ENCODE data around the gene THSD4.

Gene THSD4

GRCh38 chr15:71747128-71748083, 632.1 kb downstream of the THSD4 start:
- DNase-seq, result no peak

GRCh38 chr15:71748293-71748718, 633.0 kb downstream of the THSD4 start:
- no peak for DNase-seq

- DNase-seq, result no peak
Observed at GRCh38 chr15:71749500-71749899, 634.2 kb downstream of the THSD4 start.

- DNase-seq, result no peak
Observed at GRCh38 chr15:71752128-71752527, 636.9 kb downstream of the THSD4 start.

GRCh38 chr15:71752604-71753289, 637.5 kb downstream of the THSD4 start:
- DNase-seq, result peak; percentile 78

- no peak for DNase-seq
Observed at GRCh38 chr15:71753346-71753745, 638.1 kb downstream of the THSD4 start.

- no peak for DNase-seq
Observed at GRCh38 chr15:71754660-71755059, 639.4 kb downstream of the THSD4 start.

GRCh38 chr15:71755092-71755970, 640.1 kb downstream of the THSD4 start:
- no peak for DNase-seq

GRCh38 chr15:71756599-71757352, 641.5 kb downstream of the THSD4 start:
- no peak for DNase-seq

GRCh38 chr15:71757741-71758530, 642.7 kb downstream of the THSD4 start:
- DNase-seq, result no peak

GRCh38 chr15:71758711-71759110, 643.4 kb downstream of the THSD4 start:
- DNase-seq, result no peak

- no peak for DNase-seq
Observed at GRCh38 chr15:71760852-71761251, 645.6 kb downstream of the THSD4 start.

- no peak for DNase-seq
Observed at GRCh38 chr15:71761649-71762048, 646.4 kb downstream of the THSD4 start.

- no peak for DNase-seq
Observed at GRCh38 chr15:71768184-71768583, 652.9 kb downstream of the THSD4 start.

GRCh38 chr15:71773206-71773859, 658.1 kb downstream of the THSD4 start:
- no peak for DNase-seq

GRCh38 chr15:71775856-71776255, 660.6 kb downstream of the THSD4 start:
- DNase-seq, result no peak

- DNase-seq, result no peak
Observed at GRCh38 chr15:71776304-71776703, 661.0 kb downstream of the THSD4 start.

- no peak for DNase-seq
Observed at GRCh38 chr15:71777216-71777943, 662.1 kb downstream of the THSD4 start.

GRCh38 chr15:71779073-71779797, 664.0 kb downstream of the THSD4 start:
- DNase-seq, result no peak

All from left hindlimb (tissue), 1 donor.